ENCODE measurements around the gene TSSK2.

Gene TSSK2

DNA sequence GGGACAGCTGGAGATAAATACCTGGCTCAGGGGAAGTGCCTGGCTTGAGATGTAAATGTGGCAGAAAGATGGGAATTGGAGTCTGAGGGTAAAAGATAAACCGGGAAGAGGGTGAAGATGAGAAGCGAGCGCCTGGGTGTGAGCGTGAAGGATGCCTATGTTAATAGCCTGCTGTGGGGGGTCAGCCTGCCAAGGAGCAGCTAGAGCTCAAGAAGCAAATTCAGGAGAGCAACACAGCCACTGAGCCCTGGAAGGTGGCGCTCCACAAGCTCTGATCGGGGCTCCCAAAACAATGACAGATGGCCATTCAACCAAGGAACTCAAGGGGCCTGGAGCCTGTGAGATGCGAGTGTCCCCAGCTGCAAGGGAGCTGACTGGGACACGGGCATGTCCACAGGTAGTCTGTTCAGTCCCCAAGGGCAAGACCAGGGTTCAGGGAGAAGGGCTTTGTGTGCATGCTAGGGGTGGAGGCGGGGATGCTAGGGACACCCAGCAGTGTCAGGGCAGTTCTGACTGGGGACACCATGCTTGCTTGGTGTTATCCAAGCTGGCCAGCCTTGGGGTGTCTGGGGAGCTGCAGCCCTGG lies 16.2 kb downstream of the TSSK2 start:
- no peak for DNase-seq (ENCODE audit: low read depth)
- TF ChIP-seq, protein P1, sequence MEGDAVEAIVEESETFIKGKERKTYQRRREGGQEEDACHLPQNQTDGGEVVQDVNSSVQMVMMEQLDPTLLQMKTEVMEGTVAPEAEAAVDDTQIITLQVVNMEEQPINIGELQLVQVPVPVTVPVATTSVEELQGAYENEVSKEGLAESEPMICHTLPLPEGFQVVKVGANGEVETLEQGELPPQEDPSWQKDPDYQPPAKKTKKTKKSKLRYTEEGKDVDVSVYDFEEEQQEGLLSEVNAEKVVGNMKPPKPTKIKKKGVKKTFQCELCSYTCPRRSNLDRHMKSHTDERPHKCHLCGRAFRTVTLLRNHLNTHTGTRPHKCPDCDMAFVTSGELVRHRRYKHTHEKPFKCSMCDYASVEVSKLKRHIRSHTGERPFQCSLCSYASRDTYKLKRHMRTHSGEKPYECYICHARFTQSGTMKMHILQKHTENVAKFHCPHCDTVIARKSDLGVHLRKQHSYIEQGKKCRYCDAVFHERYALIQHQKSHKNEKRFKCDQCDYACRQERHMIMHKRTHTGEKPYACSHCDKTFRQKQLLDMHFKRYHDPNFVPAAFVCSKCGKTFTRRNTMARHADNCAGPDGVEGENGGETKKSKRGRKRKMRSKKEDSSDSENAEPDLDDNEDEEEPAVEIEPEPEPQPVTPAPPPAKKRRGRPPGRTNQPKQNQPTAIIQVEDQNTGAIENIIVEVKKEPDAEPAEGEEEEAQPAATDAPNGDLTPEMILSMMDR (IDR thresholded peaks at IDR 0.05; ENCODE audit: insufficient read depth, low read depth, low read length, missing control alignments), result no peak
- no peak overlapping the region for H3K4me3 ChIP-seq (ENCODE audit: low read depth, low read length)

DNA sequence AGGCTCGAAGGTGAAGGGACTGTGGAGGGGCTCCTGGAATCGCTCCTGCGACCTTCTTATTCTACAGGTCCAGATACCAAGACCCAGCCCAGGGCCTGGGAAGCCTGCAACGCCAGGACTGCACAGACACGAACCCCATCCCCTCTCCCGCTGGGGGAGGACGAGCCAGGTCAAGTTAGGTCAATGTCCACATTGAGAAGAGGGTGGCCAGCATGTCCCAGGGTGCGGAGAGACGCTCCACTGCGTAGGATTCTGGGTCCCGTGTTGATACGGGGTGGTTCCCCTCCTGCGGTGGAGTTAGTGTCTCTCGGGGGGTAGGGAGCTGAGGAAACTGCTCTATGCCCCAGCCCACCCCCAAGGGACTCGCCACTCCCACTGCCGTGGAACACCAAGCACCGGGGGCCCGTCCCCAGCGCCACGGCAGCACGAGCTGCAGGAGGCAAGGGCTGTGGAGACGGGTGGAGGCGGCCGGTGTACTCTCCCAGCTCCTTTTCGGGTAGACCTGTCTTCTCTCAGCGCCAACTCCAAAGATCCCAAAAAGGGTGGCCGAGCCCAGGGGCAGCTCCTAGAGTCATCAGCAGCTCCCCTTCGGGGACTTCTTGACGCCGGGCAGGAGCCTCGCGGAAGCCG lies 17.4 kb downstream of the TSSK2 start:
- TF ChIP-seq, protein P1 (IDR thresholded peaks at IDR 0.05; ENCODE audit: insufficient read depth, low read depth, low read length, missing control alignments), result no peak
- no peak overlapping the region for H3K4me3 ChIP-seq (ENCODE audit: low read depth, low read length)
- no peak for DNase-seq (ENCODE audit: low read depth)

DNA sequence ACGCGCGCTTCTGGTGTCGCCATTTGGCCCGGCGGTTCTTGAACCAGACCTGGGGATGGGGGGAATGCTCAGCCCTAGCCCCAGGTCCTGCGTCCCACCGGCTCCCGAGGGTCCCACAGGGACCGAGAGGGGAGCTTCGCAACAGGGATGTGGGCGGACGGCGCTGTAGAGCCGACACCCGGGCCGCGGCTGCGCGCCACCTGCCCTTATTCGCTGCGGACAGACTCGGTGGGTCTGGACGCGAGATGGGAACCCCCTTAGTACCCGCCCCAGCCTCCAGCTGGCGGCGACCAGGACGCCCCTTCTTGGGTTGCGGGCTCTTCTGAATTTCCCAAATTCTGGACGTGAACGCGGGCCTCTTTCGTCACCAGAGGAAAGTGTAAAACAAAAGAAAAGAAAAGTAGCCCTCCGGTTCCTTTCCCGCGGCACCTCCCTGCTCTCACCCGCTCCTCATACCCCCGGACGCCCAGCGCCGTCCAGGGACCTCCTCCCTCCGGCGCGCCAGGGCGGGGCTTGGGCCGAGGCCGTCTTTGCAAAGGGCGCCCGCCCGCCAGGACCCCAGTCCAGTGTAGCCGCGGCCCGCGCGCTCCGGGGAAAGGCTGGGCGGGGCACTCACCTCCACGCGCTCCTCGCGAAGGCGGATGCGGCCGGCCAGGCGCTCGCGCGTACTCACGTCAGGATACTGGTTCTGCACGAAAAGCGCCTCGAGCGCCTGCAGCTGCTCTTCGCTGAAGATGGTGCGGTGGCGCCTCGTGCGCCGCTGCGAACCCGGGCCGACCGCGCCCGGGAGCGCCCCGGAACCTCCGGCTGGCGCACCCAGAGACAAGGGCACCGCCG lies 18.2 kb downstream of the TSSK2 start:
- H3K4me3 ChIP-seq (ENCODE audit: low read depth, low read length), result no peak overlapping the region
- no peak for DNase-seq (ENCODE audit: low read depth)
- TF ChIP-seq, protein P1 (IDR thresholded peaks at IDR 0.05; ENCODE audit: insufficient read depth, low read depth, low read length, missing control alignments), result no peak

DNA sequence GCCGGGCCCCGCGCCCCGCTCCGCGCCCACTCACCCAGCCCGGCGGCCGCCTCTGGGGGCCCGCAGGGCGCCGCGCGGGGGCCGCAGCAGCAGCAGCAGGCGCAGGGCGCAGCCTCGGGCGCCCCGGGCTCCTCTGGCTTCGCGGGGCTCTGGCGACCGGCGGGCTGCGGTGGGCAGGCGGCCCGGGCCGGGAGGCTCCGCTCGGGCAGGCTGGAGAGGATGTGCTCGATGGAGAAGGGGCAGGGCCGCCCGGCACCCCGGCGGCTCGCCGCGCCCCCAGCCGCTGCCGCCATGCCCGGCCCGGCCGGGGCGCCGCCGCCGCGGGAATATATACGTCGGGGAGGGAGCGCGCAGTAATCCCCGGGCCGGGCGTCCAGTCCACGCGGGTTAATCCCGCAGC lies 18.9 kb downstream of the TSSK2 start, which contains the start of gene GSC2:
GSC2 (minus strand) TSS at position 302 of the 400 bp plus-strand sequence; CDS start at position 293, 9 bp downstream.
- DNase-seq (ENCODE audit: low read depth), result no peak
- TF ChIP-seq, protein P1 (IDR thresholded peaks at IDR 0.05; ENCODE audit: insufficient read depth, low read depth, low read length, missing control alignments), result no peak
- H3K4me3 ChIP-seq (ENCODE audit: low read depth, low read length), result no peak within 1 kb of the TSS

DNA sequence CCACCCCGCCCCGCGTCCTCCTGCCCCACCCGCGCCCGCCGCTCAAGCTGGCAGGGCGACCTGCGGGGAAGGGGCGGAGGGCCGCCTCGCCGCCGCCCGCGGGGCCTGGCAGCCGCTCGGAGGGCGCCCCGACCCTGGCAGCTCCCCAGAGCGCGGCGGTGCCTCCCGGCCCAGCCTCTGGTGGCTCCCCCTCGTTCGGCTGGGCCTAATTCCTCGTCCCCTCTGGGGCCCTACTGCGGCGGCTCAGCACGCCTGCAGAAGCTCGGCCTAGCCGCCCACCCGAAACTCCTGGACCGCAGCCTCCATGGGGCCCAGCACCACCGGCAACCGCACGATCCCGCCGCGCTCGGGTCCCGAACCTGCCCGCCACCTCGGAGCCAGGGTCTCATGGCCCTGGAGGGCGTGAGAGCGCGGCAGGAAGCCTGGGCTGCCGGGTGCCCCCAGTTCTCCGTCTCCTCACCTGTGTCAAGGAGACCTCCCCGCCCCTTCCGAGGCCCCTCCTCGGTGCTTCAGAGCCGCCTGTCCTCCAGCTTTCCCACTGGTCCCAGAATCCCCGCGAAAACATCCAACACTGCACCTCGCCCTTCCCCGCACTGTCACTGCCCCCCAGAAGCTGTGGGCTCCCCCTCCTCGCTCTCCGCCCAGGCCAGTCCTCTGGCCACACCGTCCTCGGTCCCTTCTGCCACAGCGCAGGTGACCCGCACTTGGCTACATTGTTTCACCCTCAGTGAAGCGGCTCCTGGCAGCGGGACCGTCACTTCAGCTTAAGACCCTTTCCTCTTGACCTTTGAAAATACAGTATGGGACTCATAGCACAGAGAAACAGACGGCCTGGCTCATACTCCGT lies 19.6 kb downstream of the TSSK2 start:
- no peak overlapping the region for H3K4me3 ChIP-seq (ENCODE audit: low read depth, low read length)
- TF ChIP-seq, protein P1 (IDR thresholded peaks at IDR 0.05; ENCODE audit: insufficient read depth, low read depth, low read length, missing control alignments), result no peak
- no peak for DNase-seq (ENCODE audit: low read depth)

Measured in GM12865 (cell line).